Activated CD8-positive, alpha-beta T cell treated with anti-CD3 and anti-CD28 coated beads, Interleukin-2, amount 10 ng/mL, durations not matched to agents 7 days and 5 days (primary cell): Measurements from ENCODE around the gene SYNGR1. TPM values are rescaled to one million over a fixed set of nuclear protein-coding genes. Genes with fewer than 3 reads are reported as not detected.
"Not testable (repeated sequence)": the region's sequence is repeated elsewhere in the genome, so short reads cannot be mapped to it uniquely, and the experiment has no call there.

Experiments used
- ATAC-seq: fragments of 150-1000 bp; cut with Tn5 transposase; one replicate; pipeline ENCODE4 v1.10.0; 2021; ENCODE audit warnings: moderate library complexity
- CTCF ChIA-PET: fragments of 350-600 bp; sonication (Branson Sonifier 250); formaldehyde crosslinking; loops from one replicate; lab custom pipeline; 2021; ENCODE audit warnings: antibody characterized with exemption; lab: Charles Lee
- POLR2A ChIA-PET: fragments of 350-600 bp; sonication (Branson Sonifier 250); formaldehyde crosslinking; loops from one replicate; lab custom pipeline; 2021; ENCODE audit warnings: antibody characterized with exemption; lab: Charles Lee
- DNase-seq: peaks from one replicate; pipeline ENCODE4 v3.0.0-alpha.2; 2020
- H3K27ac Mint-ChIP-seq: one replicate; pipeline ENCODE4 v1.8.0; 2021; ENCODE audit warnings: mild to moderate bottlenecking, mixed read lengths
- H3K27me3 Mint-ChIP-seq: one replicate; pipeline ENCODE4 v1.8.0; 2021; ENCODE audit warnings: low read depth, mixed read lengths
- H3K36me3 Mint-ChIP-seq: one replicate; pipeline ENCODE4 v1.8.0; 2021; ENCODE audit warnings: low read depth, mixed read lengths
- H3K4me1 Mint-ChIP-seq: one replicate; pipeline ENCODE4 v1.8.0; 2021; ENCODE audit warnings: low read depth, mixed read lengths
- H3K4me3 Mint-ChIP-seq: one replicate; pipeline ENCODE4 v1.8.0; 2021; ENCODE audit warnings: mild to moderate bottlenecking, mixed read lengths
- H3K9me3 Mint-ChIP-seq: one replicate; pipeline ENCODE4 v1.8.0; 2022; ENCODE audit warnings: mixed read lengths; ENCODE audit not compliant: insufficient read depth
- total RNA-seq, 2 experiments: library from RNA; stranded (reverse); gene quantifications; one replicate each; pipeline ENCODE4 v1.2.3, GENCODE V29; 2021

Gene SYNGR1
- total RNA-seq, 2 experiments from 2014 or later: 0.24 to 0.37 TPM

- H3K27ac Mint-ChIP-seq: peak overlapping the region; percentile 99
- H3K4me1 Mint-ChIP-seq: peaks cover 53% of the 10 kb centered on the region
- no peaks in the 10 kb centered on the region for H3K9me3 Mint-ChIP-seq
- no peak for DNase-seq
- ATAC-seq: no peak
- CTCF ChIA-PET: interaction anchor here (0.7 to 7.1 kb wide), 26 partner anchors 8 to 549 kb away, joined by 3 to 142 read pairs (median 6); partner anchors contain the start of genes APOBEC3G, CBX6 and TAB1
- H3K36me3 Mint-ChIP-seq: peaks cover 66% of the 10 kb centered on the region
- H3K4me3 Mint-ChIP-seq: peak overlapping the region; percentile 100
- POLR2A ChIA-PET: interaction anchor here (0.6 to 6.4 kb wide), 29 partner anchors 8 to 726 kb away, joined by 3 to 63 read pairs (median 5); partner anchors contain the start of genes ATF4, CBX7, MIEF1 and TAB1
- no peaks in the 10 kb centered on the region for H3K27me3 Mint-ChIP-seq
Measured at GRCh38 chr22:39317775-39318506, 31.9 kb upstream of the SYNGR1 start.

- ATAC-seq (peak; percentile 13), DNase-seq (peak; percentile 52)
- peaks cover 58% of the 10 kb centered on the region for H3K36me3 Mint-ChIP-seq
- ChIA-PET POLR2A (interaction anchor here (0.6 to 6.4 kb wide), 48 partner anchors 8 to 929 kb away, joined by 3 to 63 read pairs (median 4); partner anchors contain the start of genes ATF4, CBX7, MIEF1 and TAB1), CTCF (interaction anchor here (0.7 to 7.1 kb wide), 21 partner anchors 9 to 448 kb away, joined by 3 to 142 read pairs (median 6); partner anchors contain the start of genes APOBEC3G, ATF4, CBX6 and TAB1)
- no peaks in the 10 kb centered on the region for H3K9me3 Mint-ChIP-seq
- H3K4me3 Mint-ChIP-seq: peak overlapping the region; percentile 100
- H3K27ac Mint-ChIP-seq: peak overlapping the region; percentile 99
- no peaks in the 10 kb centered on the region for H3K27me3 Mint-ChIP-seq
- peaks cover 48% of the 10 kb centered on the region for H3K4me1 Mint-ChIP-seq
Measured at GRCh38 chr22:39318507-39319283, 31.1 kb upstream of the SYNGR1 start.

GRCh38 chr22:39319284-39320022, 30.3 kb upstream of the SYNGR1 start, which contains the start of gene RPL3:
Gene RPL3, minus strand, starts transcription at chr22:39319623. Its CDS starts 26 bp downstream, at chr22:39319597.
- H3K4me1 Mint-ChIP-seq: peaks cover 46% of the 10 kb centered on the region
- H3K27ac Mint-ChIP-seq: peak within 1 kb of the TSS; percentile 99
- peak within 1 kb of the TSS; percentile 100 for H3K4me3 Mint-ChIP-seq
- POLR2A ChIA-PET: interaction anchor here (0.6 to 6.4 kb wide), 62 partner anchors 8 to 1500 kb away, joined by 3 to 63 read pairs (median 4); partner anchors contain the start of genes APOBEC3C, ATF4, CBX6 and CBX7
- CTCF ChIA-PET: interaction anchor here (0.7 to 7.1 kb wide), 20 partner anchors 9 to 550 kb away, joined by 3 to 142 read pairs (median 5); partner anchors contain the start of genes APOBEC3G, ATF4 and CBX6
- no peaks in the 10 kb centered on the region for H3K9me3 Mint-ChIP-seq
- DNase-seq: peak; percentile 97
- H3K27me3 Mint-ChIP-seq: no peaks in the 10 kb centered on the region
- ATAC-seq: peak; percentile 83
- peaks cover 53% of the 10 kb centered on the region for H3K36me3 Mint-ChIP-seq

GRCh38 chr22:39320616-39321029, 29.2 kb upstream of the SYNGR1 start:
- Mint-ChIP-seq H3K4me3 (peak overlapping the region; percentile 100), H3K4me1 (peaks cover 34% of the 10 kb centered on the region), H3K27ac (peak overlapping the region; percentile 90), H3K36me3 (peaks cover 41% of the 10 kb centered on the region)
- H3K27me3 Mint-ChIP-seq, H3K9me3 Mint-ChIP-seq, ATAC-seq, DNase-seq: not testable (repeated sequence)
- CTCF ChIA-PET: interaction anchor here (1.5 to 7.1 kb wide), 5 partner anchors 10 to 209 kb away, joined by 4 to 142 read pairs (median 30); no protein-coding TSS in a partner anchor
- POLR2A ChIA-PET: interaction anchor here (0.6 to 6.4 kb wide), 15 partner anchors 9 to 444 kb away, joined by 3 to 63 read pairs (median 5); partner anchors contain the start of genes CBX7, MIEF1 and TAB1

- Mint-ChIP-seq H3K27me3 (no peaks in the 10 kb centered on the region), H3K4me1 (peaks cover 3% of the 10 kb centered on the region), H3K4me3 (no peak overlapping the region), H3K27ac (no peak overlapping the region), H3K9me3 (no peaks in the 10 kb centered on the region), H3K36me3 (no peaks in the 10 kb centered on the region)
- ChIA-PET POLR2A (no interaction called here), CTCF (interaction anchor here (0.8 kb wide), 1 partner anchor 189 kb away, joined by 5 read pairs; no protein-coding TSS in a partner anchor)
- ATAC-seq (no peak), DNase-seq (no peak)
Measured at GRCh38 chr22:39325392-39325932, 24.3 kb upstream of the SYNGR1 start.

GRCh38 chr22:39327995-39328754, 21.6 kb upstream of the SYNGR1 start:
- POLR2A ChIA-PET: interaction anchor here (1.4 kb wide), 1 partner anchor 9 kb away, joined by 3 read pairs; the partner anchor contains the start of gene RPL3
- Mint-ChIP-seq H3K36me3 (no peaks in the 10 kb centered on the region), H3K4me1 (peaks cover 5% of the 10 kb centered on the region), H3K9me3 (no peaks in the 10 kb centered on the region), H3K27ac (no peak overlapping the region), H3K4me3 (no peak overlapping the region), H3K27me3 (no peaks in the 10 kb centered on the region)
- CTCF ChIA-PET: interaction anchor here (0.7 to 2.2 kb wide), 2 partner anchors 11 to 12 kb away, joined by 3 to 6 read pairs; no protein-coding TSS in a partner anchor
- DNase-seq (no peak), ATAC-seq (no peak)

- H3K4me1 Mint-ChIP-seq, H3K9me3 Mint-ChIP-seq, ATAC-seq, H3K27ac Mint-ChIP-seq, DNase-seq, H3K36me3 Mint-ChIP-seq, H3K4me3 Mint-ChIP-seq, H3K27me3 Mint-ChIP-seq: not testable (repeated sequence)
- ChIA-PET CTCF (interaction anchor here (1.0 to 4.5 kb wide), 13 partner anchors 8 to 707 kb away, joined by 3 to 40 read pairs (median 3); partner anchors contain the start of genes MIEF1, RPL3, SYNGR1 and TAB1), POLR2A (interaction anchor here (0.8 to 1.0 kb wide), 3 partner anchors 11 to 190 kb away, joined by 3 to 4 read pairs (median 3); partner anchors contain the start of genes ATF4 and RPL3)
Measured at GRCh38 chr22:39330553-39330952, 19.2 kb upstream of the SYNGR1 start.

GRCh38 chr22:39332441-39333064, 17.2 kb upstream of the SYNGR1 start:
- Mint-ChIP-seq H3K27me3 (no peaks in the 10 kb centered on the region), H3K36me3 (no peaks in the 10 kb centered on the region), H3K27ac (no peak overlapping the region), H3K4me3 (no peak overlapping the region), H3K4me1 (peaks cover 5% of the 10 kb centered on the region), H3K9me3 (no peaks in the 10 kb centered on the region)
- ChIA-PET POLR2A (interaction anchor here (3.7 kb wide), 1 partner anchor 13 kb away, joined by 19 read pairs; the partner anchor contains the start of gene RPL3), CTCF (interaction anchor here (0.7 to 4.5 kb wide), 8 partner anchors 10 to 411 kb away, joined by 3 to 40 read pairs (median 8); partner anchors contain the start of genes RPL3 and SYNGR1)
- ATAC-seq (no peak), DNase-seq (no peak)

GRCh38 chr22:39336411-39336810, 13.4 kb upstream of the SYNGR1 start:
- Mint-ChIP-seq H3K4me1 (peaks cover 5% of the 10 kb centered on the region), H3K9me3 (no peaks in the 10 kb centered on the region), H3K36me3 (no peaks in the 10 kb centered on the region), H3K4me3 (no peak overlapping the region), H3K27me3 (peaks cover 11% of the 10 kb centered on the region), H3K27ac (no peak overlapping the region)
- POLR2A ChIA-PET: no interaction called here
- ATAC-seq (no peak), DNase-seq (no peak)
- CTCF ChIA-PET: no interaction called here
